Activated CD4-positive, alpha-beta T cell treated with anti-CD3 and anti-CD28 coated beads for 4 hours (primary cell): Measurements from ENCODE around the gene ADARB2.
"Not testable (repeated sequence)": the region's sequence is repeated elsewhere in the genome, so short reads cannot be mapped to it uniquely, and the experiment has no call there.

Source experiments
- DNase-seq, 2 donors: peaks; one replicate each; pipeline ENCODE4 v3.0.0-alpha.2; 2020

The ADARB2 gene

DNA sequence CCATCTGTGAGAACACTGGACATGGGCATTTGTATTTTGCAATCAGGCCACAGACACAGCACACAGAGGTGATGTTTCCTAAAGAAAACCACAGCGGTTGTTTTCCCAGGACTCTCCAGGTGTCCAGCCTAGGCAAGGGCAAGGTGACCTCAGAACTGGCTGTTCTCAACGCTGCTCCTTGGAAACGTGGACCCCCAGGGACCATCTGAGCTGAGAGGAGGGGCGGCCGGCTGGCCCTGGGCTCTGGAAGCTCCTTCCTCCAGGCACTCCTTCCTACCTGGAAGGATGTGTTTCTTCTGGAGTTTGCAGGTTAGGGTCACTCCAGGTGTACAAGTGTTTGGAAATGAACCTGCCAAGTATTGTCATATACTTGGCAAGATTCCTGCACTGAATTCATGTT lies 103.1 kb downstream of the ADARB2 start:
- DNase-seq: no peak

DNA sequence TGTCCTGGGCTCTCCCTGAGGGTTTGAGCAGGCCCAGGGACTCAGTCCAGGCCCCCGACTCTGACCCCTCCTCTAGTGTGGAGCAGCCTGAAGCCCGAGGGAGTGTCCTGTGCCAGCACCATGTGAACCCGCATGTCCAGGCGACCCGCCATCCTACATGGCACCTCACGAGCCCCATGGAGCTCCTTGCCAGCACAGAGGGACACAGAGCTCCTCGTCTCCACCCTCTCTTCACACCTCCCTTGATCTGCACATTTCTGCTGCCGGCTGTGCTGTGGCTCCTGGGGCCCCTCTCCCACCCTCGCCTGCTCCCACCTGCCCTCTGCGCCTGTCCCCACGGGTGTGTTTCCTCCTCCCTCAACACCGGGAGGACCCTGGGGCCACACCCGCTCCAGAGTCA lies 103.5 kb downstream of the ADARB2 start:
- no peak for DNase-seq

DNA sequence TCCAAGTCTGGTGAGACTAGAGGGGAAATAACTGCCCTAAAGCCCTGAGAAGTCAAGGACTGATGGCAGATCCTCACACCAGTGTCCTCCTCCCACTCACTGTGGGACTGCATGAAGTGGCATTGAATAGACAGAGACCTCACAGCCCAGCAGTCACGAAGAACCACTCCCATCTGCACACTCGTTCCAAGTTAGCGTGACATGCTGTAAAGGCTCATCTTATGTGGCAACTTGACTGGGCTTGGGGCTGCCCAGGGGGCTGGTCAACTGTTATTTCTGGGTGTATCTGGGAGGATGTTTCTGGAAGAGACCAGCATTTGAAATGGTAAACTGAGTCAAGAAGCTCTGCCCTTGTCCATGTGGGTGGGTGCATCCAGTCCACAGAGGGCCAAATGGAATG lies 104.7 kb downstream of the ADARB2 start:
- DNase-seq: no peak

DNA sequence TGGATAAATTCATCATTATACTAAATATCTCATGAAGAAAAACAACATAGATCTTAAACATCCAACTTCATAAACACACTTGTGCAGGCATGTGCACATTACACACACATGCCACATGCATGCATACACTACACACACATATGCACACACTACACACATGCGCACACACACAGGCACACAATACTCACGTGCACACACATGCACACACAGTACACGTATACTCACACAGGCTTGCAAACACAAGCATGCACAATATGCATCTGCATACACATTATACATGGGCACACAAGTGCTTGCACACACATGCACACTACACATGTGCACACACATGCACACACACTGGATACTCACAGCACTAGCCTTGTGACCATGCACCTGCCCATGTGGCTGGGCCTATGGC lies 105.2 kb downstream of the ADARB2 start:
- DNase-seq: no peak

DNA sequence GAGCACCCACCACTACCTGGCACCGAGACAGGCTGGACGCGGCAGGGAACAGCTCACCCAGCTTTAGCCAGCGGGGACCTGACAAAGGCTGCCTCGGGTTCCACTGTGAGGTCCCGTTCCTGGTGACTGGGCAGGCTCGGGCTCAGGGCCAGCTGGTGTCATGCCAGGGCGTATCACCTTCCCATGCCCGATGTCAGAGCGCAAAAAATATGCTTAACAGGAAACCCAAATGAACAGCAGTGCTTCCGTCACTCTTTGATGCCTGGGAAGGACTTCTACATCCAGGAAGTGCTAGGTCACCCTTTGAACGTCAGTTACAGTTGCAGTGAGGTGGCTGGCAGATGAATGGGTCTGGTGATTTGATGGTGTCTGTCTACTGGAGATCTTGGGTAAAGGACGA lies 106.0 kb downstream of the ADARB2 start:
- DNase-seq: no peak

DNA sequence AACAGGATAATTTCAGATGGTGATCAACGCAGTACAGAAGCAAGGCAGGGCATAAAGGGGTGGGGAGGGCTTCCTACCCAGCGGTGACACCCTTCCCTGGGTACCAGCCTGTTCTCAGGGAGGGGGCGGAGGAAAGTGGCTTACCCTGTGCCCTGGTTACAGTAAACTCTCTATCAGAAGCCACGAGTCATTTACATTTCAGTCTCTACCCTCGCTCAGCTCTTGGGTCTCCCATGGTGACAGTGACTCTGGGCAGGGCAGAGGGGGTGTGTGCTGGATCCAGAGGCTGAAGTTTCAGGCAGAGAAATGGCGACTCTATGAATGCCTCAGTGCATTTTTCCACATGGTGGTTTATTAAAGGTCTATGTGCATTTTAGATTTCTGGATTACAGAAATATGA lies 107.0 kb downstream of the ADARB2 start:
- no peak for DNase-seq

DNA sequence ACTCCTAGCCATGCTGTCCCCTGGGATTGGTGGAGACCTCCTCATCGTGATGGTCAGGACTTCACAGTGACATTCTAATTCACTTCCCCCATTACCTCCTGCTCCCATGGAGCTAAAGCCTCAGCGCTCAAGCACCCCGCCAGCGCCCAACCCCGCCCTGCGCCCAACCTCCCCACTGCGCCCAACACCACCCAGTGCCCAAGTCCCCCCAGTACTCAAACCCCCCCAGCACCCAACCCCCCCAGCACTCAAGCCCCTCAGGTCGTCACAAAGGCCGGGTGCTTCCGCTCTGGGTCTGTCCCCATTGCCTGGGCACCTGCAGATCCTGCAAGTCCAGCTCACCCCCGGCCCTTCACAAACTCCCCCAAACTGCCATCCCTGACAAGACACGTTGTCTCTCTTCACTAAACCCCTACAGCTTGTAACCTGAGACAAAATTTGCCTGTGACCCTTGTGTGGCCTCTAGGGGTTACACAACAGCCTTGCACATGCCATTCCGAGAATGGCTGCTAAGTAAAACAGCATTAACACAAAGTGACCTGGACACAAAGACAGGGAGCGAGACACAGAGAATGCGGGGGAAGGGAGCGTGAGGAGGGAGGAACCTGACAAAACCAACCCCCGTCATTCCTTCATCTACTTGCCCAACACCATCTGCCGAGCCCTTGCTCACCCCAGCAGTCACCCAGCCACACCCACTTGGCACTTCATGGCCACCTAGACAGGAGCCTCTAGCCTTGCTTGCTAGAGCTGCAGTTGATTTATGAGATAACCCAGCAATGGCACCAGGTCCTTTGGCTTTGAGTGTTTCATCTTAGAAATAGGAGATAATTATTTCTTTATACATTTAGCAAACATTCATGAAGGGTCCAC lies 107.8 kb downstream of the ADARB2 start:
- no peak for DNase-seq

DNA sequence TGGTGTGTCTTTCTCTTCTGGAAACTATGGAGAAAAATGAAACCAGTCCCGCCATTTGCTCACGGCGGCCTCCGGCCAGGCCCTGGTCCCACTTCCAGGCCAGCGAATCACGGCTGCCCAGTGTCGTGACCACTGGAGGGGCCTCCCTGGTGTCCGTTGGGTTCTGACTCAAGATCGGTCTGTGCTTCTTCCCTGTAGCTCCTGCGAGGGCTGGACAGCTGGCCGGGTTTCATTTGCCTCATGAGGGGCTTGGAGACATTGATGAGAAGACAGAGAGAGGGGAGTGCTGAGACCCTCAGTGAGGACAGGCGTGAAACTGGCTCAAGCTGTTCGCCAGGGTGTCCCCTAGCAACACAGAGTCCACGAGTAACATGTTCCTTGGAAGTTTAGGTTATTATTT lies 108.6 kb downstream of the ADARB2 start:
- no peak for DNase-seq

DNA sequence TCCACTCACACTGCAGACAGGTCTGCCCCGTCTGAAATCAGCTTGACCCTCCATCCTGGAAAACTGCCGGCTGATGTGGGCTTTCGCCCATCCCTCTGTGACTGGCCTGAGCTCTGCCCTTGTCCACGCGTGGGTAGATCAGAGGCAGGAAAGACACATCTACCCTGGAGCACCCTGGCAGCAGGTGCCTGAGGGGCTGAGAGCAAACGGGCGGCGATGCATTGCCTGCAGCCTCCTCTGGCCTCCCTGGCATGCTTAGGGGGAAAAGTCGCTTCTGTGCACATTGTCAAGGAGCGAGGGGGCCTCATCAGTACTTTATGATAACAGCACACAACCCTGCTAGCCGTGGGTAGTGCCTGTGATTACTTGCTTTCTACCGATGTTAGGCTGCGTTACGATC lies 109.4 kb downstream of the ADARB2 start:
- no peak for DNase-seq

DNA sequence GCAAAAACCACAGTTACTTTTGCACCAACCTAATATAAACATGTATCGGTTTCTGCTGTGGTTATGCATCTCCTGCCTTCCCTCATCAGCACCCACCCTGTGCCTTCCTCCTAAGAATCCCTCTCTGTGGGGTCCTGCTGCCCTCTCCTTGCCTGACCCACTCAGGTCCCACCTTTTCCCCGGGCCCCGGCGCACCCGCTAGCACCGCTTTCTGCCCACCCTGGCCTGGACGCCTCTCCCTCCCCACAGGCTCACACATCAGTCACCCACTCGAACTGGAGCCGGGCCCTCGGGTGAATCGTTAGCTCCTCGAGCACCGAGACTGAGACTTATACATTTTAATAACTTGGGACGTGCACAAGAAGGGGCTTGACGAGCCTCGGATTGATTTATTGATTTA lies 110.5 kb downstream of the ADARB2 start:
- no peak for DNase-seq

DNA sequence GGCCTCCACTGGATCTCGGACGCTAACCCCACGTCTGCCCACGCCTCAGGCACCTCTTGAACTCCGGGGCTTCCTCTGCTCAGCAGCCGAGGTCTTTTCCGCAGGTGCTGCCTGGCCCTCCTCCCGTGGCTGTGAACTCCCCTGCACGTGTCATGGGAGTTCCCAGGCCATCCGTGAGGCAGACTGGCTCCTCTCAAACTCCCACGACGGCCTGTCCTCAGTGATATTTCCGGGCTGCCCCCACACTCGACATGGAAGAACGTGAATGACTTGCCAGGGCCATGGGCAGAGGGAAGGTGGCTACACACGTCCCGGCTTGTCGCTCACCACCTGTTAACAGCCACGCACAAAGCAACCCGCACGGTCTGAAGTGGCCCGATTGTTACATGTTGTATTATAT lies 110.9 kb downstream of the ADARB2 start:
- DNase-seq: no peak

DNA sequence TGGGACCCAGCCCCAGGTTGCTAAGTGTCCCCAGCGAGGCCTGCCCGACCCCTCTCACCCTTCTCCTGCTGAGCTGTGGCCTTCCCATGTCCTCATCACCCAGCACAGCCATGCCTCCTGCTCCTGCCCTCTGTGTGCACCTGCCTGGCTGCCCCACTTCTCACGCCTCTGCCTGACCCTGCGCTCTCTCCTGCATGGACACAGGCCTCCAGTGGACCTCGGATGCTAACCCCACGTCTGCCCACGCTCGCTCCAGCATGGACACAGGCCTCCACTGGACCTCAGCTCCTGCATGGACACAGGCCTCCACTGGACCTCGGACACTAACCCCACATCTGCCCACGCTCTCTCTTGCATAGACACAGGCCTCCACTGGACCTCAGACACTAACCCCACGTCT lies 111.6 kb downstream of the ADARB2 start:
- no peak for DNase-seq

DNA sequence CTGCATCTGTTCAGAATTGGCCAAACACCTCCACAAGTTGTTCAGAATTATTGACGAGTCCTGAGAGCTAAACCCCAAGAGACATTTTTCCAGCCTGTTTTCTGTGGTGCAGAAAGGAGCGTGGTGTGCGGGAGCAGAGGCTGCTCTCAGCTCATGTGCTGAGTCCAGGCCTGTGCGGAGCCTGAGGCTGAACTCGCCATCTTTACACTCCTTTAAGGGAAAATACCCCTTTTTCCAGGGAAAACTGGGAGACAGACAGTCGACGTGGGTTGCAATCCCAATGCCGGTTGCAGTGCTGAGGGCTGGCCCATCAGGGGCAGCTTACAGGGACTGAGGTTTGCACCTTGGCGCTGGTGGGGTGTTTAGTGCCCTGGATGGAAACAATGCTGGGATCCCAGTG lies 112.2 kb downstream of the ADARB2 start:
- no peak for DNase-seq

DNA sequence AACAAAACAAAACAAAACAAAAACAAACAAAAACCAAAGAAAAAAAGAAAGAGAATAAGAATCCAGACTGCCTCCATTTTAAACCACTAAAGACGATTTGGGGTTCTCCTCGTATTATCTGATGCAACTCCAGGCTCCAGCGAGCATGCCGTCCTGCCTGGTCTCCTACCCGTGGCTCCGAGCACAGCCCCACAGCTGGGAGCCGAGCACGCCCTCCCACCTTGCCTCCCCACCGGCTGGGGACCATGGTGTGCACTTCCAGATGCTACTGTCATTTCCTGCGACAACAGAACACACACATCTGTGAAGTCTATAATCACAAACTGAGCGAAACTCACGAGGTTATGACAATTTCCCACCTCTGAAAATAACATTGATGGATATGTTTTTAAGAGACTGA lies 113.1 kb downstream of the ADARB2 start:
- DNase-seq: no peak

DNA sequence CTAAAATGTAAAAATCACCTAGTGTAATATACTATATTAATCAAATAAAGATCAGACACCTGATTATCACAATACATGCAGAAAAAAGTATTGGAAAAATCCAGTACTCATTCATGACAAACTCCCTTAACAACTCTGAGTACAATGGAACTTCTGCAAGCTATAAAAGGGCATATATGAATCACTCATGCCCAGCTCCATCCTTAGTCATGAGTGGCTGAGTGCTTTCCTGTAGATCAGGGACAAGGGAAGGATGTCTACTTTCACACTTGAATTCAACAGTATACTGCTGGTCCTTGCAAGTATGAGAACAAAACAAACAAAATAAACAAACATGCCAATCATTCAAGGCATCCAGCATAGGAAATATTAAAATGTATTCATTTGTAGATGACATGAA lies 116.5 kb downstream of the ADARB2 start:
- DNase-seq: no peak

DNA sequence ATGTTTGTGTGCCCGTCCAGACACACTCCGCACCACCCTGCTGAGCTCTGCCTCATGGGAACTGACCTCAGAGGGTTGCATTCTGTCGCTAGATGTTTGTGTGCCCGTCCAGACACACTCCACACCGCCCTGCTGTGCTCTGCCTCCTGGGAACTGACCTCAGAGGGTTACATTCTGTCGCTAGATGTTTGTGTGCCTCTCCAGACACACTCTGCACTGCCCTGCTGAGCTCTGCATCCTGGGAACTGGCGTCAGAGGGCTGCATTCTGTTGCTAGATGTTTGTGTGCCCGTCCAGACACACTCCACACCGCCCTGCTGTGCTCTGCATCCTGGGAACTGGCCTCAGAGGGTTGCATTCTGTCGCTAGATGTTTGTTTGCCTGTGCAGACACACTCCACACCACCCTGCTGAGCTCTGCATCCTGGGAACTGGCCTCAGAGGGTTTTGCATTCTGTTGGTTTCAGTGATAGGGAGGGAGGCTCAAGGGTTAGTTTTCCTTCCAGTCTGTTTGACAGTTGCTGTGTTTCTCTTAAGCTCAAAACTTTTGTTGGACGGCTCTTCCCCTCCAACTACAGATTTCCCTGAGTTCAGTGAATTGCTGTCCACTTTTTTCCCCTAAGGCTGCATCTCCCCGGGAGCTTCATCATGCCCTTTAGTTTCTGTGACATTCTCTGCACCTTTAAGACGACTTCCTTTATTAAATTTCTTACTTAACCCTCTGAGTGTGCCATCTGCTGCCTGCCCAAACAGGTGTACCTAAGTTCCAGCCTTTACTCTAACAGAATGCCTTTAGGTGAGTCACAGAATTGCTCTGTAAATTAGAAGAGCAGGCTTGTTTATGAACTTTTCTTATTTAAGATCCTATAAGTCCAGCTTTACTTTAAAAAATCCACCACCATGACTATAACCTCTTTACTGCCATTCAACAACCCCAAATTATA lies 119.7 kb downstream of the ADARB2 start:
- DNase-seq: not testable (repeated sequence)

DNA sequence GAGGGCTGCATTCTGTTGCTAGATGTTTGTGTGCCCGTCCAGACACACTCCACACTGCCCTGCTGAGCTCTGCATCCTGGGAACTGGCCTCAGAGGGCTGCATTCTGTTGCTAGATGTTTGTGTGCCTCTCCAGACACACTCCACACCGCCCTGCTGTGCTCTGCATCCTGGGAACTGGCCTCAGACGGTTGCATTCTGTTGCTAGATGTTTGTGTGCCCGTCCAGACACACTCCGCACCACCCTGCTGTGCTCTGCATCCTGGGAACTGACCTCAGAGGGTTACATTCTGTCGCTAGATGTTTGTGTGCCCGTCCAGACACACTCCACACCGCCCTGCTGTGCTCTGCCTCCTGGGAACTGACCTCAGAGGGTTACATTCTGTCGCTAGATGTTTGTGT lies 120.6 kb downstream of the ADARB2 start:
- DNase-seq: not testable (repeated sequence)

DNA sequence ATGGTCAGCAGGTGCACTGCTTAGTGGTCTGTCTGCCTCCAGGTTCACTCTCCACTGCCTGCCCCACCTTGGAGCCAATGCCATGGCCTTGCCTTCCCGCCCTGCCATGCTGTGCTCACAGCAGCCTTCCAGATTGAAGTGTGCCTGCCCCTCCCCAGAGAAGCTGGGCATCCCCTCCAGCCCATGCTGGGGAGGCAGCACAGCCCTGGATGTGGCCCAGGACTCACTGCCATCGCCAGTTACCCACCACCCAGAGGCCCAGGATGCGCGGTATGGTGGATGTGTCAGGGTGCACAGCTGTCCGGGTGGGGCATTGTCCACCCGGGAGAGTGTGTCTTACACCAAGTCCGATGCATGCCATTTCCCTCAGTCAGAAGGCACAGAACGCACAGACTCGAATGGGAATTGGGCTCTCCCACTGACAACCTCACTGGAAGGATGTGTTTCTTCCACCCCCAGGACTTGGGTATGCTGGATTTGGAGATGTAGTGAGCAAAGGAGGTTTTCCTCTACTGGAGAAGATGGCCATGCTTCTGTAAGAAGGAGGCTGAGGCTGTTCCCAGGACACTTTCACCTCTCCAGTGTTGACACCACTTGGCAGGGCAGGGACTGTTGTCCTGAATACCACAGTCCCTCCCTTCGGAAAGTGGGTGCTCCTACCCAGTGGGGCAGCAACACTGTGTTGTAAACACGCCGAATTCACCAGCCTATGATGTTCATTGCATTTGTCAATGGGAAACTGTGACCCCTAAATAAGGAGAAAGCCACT lies 122.0 kb downstream of the ADARB2 start:
- DNase-seq: no peak

DNA sequence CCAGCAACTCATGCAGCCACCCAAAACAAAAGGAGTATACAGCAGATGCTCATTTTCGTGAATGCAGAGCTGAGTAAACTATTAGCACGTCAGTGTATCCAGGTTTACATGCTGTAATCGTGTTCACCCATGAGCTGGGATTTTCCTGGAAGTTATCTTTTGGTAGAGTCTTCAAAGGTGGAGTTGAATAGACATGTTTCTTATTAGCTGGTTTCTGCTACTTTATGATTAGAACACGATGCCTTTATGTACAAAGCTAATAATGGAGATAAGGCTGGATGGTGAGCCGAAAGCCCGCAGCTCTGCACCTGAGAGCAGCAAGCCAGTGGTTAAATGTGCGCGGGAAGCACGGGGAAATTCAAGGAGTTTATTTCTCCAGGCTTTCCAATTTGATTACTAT lies 123.8 kb downstream of the ADARB2 start:
- no peak for DNase-seq

DNA sequence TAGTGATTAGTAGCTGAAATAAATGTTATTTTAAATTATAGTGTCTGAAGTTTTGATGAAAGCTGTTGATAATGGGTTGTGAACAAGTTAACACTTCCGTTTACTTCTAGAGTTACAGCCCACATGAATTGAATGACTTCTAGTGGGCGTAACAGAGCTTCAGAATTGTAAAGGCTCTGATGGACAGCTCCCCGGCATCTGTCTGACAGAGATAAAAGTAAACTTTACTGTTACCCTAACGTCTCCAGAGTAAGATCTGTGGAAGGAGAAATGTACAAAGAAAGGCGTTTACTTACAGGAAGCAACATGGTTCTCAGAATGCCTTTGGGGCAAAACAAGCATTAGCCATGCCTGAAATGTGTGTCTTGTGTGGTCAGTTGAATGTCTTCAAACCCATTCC lies 124.4 kb downstream of the ADARB2 start:
- no peak for DNase-seq

DNA sequence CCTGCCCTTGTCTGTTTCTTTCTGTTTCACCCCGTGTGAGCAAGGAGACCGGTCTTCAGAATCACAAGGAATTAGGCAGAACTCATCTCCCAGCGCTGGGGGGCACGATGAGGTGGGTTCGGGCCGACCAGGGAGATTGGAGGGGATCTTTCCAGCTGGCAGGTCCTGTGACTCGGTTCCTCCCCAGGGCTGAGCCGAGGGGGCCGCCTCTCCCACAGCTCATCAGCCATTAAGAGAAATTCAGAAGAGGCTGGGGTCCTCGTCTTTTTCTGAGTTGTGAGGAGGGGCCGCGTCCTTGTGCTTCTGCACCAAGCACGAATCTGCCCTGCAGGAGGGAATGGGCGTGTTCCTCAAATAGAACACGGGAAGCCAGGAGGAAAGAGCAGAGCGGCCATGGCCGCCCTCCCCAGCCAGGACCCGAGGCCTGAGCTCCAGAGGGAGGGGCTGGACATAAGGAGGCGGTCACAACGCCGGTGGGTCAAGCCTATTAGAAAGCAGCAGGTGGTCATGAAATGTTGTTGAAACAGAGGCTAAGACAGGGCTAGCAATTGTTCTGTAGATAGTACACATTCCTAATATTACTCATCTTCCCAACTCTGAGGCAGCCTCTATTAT lies 125.3 kb downstream of the ADARB2 start:
- no peak for DNase-seq

DNA sequence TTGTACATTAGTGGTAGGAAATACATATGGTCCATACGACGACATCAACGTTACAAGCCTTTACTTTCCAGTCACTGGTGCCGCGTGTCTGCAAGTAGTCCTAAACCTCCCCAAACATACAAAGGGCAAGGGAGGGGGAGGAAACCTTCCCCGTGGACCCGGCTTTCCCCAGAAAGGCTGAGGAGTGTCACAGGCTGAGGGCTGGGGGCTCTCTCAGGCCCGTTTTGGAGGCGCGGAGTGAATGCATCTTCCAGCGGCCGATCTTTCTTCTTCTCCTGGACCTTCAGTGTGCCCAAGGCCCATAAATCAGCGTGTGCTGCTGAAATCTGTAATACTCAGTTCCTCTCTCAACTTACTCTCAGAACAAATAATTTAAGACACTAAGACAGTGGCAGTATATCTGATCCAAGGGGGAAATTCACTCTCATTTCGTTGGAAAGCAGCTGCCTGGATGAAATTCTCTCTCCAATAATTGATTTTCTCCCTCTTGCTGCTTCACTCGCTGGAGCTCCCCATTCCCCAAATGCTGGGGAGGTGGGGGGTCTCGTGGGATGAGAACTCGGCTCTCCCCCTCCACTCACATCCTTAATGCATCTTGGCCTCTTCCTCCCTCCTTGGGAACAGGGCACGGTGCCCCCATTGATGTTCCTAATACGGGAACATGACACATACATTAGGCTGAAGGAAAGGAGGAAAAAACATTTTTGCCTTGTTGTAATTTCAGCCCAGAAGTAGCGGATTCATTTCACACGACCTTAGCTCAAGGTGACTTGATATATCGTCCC lies 126.1 kb downstream of the ADARB2 start:
- no peak for DNase-seq
